Stimulated activated CD8-positive, alpha-beta memory T cell treated with anti-CD3 and anti-CD28 coated beads, Interleukin-12 subunit alpha, Interleukin-12 subunit beta, amount 100 ng/mL, for 24 hours (primary cell): ENCODE measurements around the gene CHMP2A.
A peak's percentile ranks its signal among the peaks of the same experiment; 100 is the strongest.
"Not testable (repeated sequence)": the region's sequence is repeated elsewhere in the genome, so short reads cannot be mapped to it uniquely, and the experiment has no call there.

Source experiments
- DNase-seq: peaks from one replicate; pipeline ENCODE4 v3.0.0-alpha.2; 2020; ENCODE audit errors: extremely low read depth

The CHMP2A gene

DNA sequence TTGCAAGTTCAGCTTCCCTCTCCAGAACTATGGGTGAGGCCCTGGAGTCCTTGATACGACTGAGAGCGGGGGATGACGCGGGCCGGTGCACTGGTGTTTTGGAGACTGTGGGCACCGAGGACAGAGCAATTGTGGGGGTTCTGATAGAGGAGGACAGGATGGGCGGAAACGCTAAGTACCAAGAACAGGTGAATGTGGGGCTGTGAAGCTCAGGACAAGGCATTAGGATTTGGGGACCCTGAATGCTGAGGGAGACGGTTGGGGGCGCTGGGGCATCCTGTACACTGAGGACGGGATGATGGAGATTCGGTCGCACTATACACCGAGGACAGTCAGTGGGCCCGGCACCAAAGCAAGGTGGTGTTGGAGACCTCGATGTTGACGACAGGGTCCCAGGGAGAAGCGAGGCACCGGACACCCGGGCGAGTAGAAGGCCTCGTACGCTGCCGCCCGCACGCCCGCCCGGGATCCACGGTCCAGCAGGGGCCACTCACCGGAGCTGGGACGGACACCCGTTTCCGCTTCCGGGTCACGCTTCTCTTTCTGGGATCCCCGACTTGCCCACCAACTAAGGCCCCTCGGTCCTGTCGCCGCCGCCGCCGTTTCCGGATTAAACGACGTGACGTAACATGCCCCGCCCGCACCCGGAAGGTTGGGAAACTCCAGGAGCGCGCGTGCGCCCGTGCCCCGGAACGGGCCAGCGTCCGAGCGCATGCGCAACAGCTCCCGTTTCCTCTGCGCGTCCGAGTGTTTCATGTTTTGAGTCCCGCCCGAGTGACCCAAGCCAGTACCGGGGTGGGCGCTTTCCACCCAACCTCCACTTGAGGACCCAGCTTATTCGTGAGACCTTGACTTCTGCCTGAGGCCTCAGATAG is at the start of gene CHMP2A:
CHMP2A (minus strand) TSS at position 612 of the 875 bp plus-strand sequence. CDS start 893 bp downstream, outside the sequence.
- peak; percentile 97 for DNase-seq

DNA sequence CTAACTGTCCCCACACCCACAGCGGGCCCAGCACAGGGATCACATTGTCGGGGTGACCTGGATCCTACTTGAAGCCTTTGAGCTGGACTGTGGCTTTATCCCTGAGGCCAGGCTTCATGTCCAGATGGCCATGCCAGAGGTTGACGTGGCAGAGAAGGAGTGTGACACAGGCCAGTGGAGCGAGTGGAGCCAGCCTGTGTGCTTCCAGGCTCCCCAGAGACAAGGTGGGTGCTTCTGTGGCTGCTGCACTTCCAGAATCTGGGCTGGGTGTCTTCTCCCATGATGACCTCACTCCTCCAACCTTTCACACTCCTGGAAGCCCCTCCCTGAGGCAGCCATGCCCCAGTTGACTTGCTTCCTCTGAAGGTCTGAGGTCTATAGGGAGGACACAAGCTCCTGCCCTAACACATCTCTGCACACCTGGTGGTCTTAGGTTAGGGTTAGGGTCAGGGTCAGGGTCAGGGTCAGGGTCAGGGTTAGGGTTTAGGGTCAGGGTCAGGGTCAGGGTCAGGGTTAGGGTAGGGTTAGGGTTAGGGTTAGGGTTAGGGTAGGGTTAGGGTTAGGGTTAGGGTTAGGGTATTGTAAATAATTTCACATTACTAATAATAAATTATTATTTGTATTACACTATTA is 31.3 kb upstream of the CHMP2A start:
- DNase-seq, result no peak

DNA sequence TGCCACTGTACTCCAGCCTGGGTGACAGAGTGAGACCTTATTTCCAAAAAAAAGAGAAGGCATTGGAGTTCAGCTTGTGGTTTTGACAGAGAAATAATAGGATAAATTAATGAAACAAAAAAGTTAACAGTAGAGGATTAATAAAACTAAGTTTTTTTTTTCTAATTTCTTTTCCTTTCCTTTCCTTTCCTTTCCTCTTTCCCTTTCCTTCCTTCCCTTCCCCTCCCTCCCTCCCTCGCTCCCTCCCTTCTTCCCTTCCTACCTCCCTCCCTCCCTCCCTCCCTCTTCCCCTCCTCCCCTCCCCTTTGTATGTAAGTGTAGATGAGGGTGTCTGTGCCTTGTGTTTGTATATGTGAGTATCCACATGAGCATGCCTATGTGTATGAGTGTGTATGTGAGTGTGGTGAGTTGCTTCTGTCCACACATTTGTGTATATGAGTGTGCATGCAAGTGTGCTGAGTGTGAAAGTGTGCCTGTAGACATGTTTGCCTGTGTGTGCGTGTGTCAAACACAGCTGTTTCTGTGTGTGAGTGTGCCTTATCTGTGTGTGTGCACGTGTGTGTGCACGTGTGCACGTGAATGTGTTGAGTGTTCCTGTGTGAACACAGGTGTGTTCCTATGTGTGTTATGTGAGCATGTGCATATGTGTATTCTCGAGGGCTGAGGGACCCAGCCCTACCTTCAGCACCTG is 30.7 kb upstream of the CHMP2A start:
- DNase-seq, result no peak

DNA sequence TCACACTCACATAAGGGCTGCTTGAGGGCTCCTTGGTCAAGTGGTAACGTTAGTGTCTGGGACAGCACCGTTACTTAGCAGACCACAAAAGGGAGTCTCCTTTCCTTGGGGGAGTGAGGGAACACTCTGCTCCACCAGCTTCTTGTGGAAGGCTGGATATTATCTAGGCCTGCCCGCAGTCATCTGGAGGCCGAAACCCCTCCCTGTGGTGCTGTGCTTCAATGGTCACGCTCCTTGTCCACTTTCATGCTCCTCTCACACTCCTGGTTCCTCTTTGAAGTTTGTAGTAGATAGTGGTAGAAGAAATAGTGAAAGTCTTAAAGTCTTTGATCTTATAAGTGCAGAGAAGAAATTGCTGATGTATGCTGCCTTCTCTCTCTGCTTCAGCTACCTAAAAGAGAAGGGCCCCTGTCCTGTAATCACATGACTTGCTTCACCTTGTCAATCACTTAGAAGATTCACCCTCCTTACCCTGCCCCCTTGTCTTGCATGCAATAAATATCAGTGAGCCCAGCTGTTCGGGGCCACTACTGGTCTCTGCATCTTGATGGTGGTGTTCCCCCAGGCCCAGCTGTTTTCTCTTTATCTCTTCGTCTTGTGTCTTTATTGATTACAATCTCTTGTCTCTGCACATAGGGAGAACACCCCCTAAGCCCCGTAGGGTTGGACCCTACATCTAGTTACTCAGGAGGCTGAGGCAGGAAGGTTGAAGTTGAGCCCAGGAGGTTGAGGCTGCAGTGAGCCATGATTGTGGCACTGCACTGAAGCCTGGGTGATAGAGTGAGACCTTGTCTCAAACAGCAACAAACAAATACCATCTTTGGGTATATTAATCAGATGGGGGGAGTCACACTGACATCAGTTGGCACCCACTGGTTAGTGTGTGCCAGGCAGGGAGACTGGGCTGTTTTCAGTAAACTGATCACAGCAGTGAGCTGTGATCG is 29.9 kb upstream of the CHMP2A start:
- DNase-seq, result no peak

DNA sequence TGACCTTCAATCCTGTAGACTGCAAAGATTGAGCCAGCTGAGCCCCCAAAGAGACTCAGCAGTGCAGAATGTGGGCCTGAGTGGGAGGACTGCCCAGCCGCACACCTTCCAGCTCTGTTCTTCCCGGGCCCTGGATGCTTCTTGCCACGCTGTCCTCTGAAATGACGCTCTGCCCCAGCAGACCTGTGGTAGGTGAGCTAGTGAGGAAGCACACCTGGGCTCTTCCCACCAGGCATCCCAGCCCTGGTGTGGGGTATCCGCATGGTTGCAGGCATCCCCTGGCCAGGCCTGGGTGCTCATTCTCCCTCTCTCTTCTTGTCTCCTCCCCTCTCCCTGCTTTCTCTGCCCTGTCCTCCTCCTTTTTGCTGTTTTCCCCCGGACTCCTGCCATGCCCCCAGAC is 28.1 kb upstream of the CHMP2A start:
- no peak for DNase-seq

DNA sequence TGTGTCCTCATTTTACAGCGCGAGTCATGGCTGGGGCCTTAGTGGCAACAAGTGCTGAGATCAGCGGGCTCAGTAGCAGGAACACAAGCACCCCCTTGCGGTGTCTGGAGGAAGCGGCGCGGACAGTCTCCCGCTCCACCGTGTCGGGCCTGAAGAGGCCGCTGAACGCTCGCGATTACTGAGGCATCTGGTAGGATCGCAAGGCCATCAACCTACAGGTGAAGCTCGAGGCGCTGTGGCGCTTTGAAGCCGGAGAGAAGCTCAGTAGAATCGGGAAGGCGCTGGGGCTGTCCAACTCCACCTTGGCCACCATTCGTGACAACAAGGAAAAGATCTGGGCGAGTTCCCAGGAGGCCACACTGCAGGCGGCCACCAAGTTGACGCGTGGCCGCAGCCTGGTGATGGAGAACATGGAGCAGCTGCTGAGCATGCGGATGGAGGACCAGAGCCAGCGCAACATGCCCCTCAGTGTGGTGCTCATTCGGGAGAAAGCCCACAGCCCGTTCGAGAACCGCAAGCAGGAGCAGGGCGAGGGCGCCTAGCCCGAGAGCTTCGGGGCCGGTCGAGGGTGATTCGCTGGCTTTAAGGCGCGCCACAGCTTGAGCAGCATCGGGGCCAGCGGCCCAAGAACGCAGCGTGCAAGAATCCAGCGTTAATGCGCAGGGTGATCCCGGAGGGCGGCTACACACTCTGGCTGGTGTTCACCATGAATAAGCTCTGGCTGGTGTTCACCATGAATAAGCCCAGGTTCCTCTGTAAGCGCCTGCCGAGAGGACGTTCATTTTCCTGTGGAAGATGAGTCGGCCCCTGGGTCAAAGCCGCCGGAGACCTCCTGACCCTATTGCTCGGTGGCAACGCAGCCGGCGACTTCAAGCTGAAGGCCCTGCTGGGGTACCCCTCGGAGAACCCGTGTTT is 26.6 kb upstream of the CHMP2A start:
- DNase-seq, result peak; percentile 69

GRCh38 chr19:58579473-58580142 is 24.7 kb upstream of the CHMP2A start:
- no peak for DNase-seq

DNA sequence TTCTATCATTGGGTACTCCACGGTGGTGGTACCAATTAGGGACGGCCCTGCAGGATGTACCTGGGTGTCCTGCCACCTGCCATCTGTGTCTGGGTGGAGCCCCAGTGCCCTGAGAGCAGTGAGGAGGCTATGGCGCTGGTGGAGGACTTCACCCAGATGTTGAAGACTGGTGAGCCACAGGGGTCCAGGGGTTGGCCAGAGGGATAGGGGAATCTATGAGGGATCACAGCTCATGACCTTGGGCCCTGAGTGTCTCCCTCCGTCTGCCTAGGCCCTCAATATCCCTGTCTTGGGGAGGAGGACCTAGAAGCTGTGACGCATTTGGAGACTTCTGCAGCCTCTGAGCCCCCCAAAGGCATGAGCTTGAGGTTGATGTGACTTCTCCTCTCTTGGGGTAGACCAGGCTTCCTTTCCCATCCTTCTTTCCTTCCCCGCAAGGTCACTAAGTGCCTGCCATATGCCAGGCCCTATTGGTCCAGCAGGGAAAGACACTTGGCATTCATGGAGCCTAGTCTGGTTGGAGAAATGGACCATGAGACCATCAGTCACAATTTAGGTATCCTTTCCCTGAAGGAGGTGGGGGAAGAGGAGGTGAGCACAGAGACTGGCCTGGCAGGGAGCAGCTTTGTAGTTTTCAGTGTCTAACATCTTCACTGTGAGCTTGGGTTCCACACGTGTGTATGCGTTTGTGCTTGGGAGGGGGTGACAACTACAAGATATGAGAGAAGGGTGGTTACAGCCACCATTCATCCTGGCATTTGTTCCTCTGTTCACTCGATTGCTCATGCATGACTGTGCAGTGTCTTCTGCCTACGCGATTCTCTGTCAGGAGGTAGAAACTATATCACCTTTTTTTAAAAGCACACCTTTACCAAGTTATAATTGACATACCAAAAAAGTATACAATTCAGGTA is 23.4 kb upstream of the CHMP2A start:
- no peak for DNase-seq

- DNase-seq, result not testable (repeated sequence)
Observed at GRCh38 chr19:58577581-58577980, 22.7 kb upstream of the CHMP2A start.

- peak; percentile 61 for DNase-seq
Observed at GRCh38 chr19:58575183-58576041, 20.5 kb upstream of the CHMP2A start.

- DNase-seq, result no peak
Observed at GRCh38 chr19:58573658-58574164, 18.8 kb upstream of the CHMP2A start.

DNA sequence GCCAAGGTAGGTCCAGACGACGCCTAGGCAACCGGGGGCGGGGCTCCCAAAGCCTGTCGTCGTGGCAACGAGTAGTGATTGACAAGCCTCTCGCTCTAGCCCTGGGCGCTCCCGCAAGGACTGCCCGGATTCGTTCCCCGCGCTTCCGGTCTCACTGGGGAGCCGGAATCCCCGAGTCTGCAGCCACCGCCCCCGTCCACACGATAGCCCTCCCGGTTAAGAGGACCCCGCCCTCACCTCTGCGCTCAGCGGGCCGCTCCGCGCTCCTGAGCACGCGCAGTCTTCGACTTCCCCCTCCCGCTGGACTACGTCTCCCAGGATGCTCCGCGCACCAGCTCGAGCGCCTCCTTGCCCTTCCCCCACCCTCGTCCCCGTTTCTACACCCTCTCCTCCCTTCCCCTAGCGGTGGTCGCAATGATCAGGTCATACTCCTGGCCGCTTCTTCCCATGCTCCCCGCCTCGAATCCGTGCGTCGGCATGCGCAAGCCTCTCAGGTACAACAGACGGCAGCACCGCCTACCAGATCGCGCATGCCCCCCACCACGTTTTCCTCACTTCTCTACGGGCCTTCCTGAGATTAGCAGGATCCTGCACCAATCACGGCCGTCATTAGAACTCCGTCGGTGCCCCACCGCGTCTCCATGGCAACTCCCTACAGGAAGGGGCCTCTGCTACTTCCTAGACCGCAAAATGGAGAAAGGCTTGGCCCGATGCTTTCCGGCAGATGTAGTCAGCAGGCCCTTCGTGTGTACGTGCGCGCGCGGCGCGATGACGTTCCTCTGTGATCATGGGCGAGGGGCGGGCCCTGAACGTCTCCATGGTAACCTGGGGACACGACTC is 18.1 kb upstream of the CHMP2A start, which contains the start of gene MZF1:
MZF1 (minus strand) TSS at position 518 of the 840 bp plus-strand sequence. CDS start 1,946 bp downstream, outside the sequence.
- DNase-seq, result peak; percentile 99

- DNase-seq, result no peak
Observed at GRCh38 chr19:58572026-58572817, 17.3 kb upstream of the CHMP2A start.

DNA sequence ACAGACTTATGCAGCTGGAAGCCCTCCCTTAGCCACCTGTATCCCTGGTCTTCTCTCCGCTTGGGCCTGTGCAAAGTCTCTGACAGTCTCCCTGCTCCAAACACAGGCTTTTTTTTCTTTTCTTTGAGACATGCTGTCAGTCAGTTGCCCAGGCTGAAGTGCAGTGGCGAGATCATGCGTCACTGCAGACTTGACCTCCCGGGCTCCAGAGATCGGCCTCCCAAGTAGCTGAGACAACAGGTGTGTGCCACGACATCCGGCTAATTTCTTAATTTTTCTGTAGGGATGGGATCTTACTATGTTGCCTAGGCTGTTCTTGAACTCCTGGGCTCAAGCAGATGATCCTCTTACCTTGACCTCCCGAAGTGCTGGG is 16.7 kb upstream of the CHMP2A start:
- DNase-seq, result no peak

- DNase-seq, result no peak
Observed at GRCh38 chr19:58570770-58571574, 16.1 kb upstream of the CHMP2A start.
